Fibroblast of lung (primary cell): Measurements from ENCODE around the gene RHBDF2. TPM values are rescaled to one million over a fixed set of nuclear protein-coding genes. Genes with fewer than 3 reads are reported as not detected.

ENCODE experiments used
- DNase-seq, 2 donors: peaks; one replicate each; pipeline versions ENCODE4 v3.0.0 to v3.0.0-alpha.2; 2010; ENCODE audit warnings: low read depth in 2 of 2
- H2AFZ ChIP-seq: 2 replicates; pipeline ENCODE4 v1.5.1; 2012; ENCODE audit warnings: low read length, control low read depth, inconsistent platforms
- H3K27ac ChIP-seq: 2 replicates; pipeline ENCODE4 v1.5.1; 2011; ENCODE audit warnings: low read length, control low read depth; ENCODE audit not compliant: insufficient read depth
- H3K27me3 ChIP-seq: 2 replicates; pipeline ENCODE4 v1.5.1; 2011; ENCODE audit warnings: mild to moderate bottlenecking, low read length; ENCODE audit not compliant: control insufficient read depth, insufficient read depth
- H3K36me3 ChIP-seq: 2 replicates; pipeline ENCODE4 v1.5.1; 2011; ENCODE audit warnings: low read length; ENCODE audit not compliant: control insufficient read depth, insufficient read depth
- H3K4me1 ChIP-seq: 2 replicates; pipeline ENCODE4 v1.5.1; 2011; ENCODE audit warnings: low read length; ENCODE audit not compliant: control insufficient read depth, insufficient read depth; ENCODE audit errors: extremely low read depth
- H3K4me2 ChIP-seq: 2 replicates; pipeline ENCODE4 v1.5.1; 2011; ENCODE audit warnings: low read length, control low read depth; ENCODE audit not compliant: insufficient read depth; ENCODE audit errors: extremely low read depth
- H3K4me3 ChIP-seq, 4 experiments: fragments of 200-600 bp in 1 of 4; sonication (generic) in 1 of 4; replicated peaks in 1 of 4; 2 replicates each; pipeline ENCODE4 v1.5.1; 2011 to 2016; ENCODE audit warnings: low read length in 4 of 4, low read depth in 3 of 4, mild to moderate bottlenecking in 3 of 4, control low read depth in 2 of 4, inconsistent platforms in 1 of 4, mixed read lengths in 1 of 4; ENCODE audit not compliant: insufficient read depth in 1 of 4; ENCODE audit errors: control extremely low read depth in 1 of 4
- H3K79me2 ChIP-seq: 2 replicates; pipeline ENCODE4 v1.5.1; 2012; ENCODE audit warnings: mild to moderate bottlenecking, low read length, inconsistent platforms; ENCODE audit not compliant: control insufficient read depth, insufficient read depth
- H3K9ac ChIP-seq: 2 replicates; pipeline ENCODE4 v1.5.1; 2011; ENCODE audit warnings: mild to moderate bottlenecking, low read length, control low read depth; ENCODE audit not compliant: insufficient read depth
- H3K9me3 ChIP-seq: 2 replicates; pipeline ENCODE4 v1.5.1; 2012; ENCODE audit warnings: low read depth, low read length; ENCODE audit not compliant: control insufficient read depth, insufficient read depth
- H4K20me1 ChIP-seq: 2 replicates; pipeline ENCODE4 v1.5.1; 2011; ENCODE audit warnings: low read length; ENCODE audit not compliant: control insufficient read depth, insufficient read depth; ENCODE audit errors: extremely low read depth
- CTCF ChIP-seq, 2 donors: IDR thresholded peaks in 1 of 2; conservative IDR thresholded peaks in 1 of 2; 1 replicate in 1 of 2; 2 replicates in 1 of 2; pipeline ENCODE4 v1.5.1; 2011 to 2012; ENCODE audit warnings: low read length in 2 of 2, control low read depth in 1 of 2, inconsistent platforms in 1 of 2, low read depth in 1 of 2, mild to moderate bottlenecking in 1 of 2
- EZH2 ChIP-seq: IDR thresholded peaks from 2 replicates; pipeline ENCODE4 v1.5.1; 2012; ENCODE audit warnings: low read length, control low read depth, mild to moderate bottlenecking; ENCODE audit errors: missing control alignments
- polyA plus RNA-seq, 2 donors: library from polyadenylated mRNA; depleted of rRNA in 1 of 2; stranded (reverse) in 1 of 2; unstranded in 1 of 2; fragments of >200 nt; gene quantifications; 2 replicates each; pipeline ENCODE4 v1.2.1, GENCODE V29; 2011 to 2012; ENCODE audit warnings: missing spikeins in 1 of 2
- total RNA-seq: library from RNA; depleted of rRNA; stranded (reverse); fragments of >200 nt; gene quantifications from 2 replicates; pipeline ENCODE4 v1.2.1, GENCODE V29; 2014

The RHBDF2 gene
- total and polyA plus RNA-seq, 2 donors (not counting 1 experiment from before 2014, with no cell fraction given) = 0.94 to 5.1 TPM

GRCh38 chr17:76471498-76472257 is 29.5 kb downstream of the RHBDF2 start:
- Histone ChIP-seq H4K20me1 (no peaks in the 10 kb centered on the region), H3K4me3 (no peak overlapping the region), H2AFZ (no peak overlapping the region), H3K4me2 (no peak overlapping the region), H3K4me1 (no peaks in the 10 kb centered on the region), H3K9ac (no peak overlapping the region), H3K36me3 (no peaks in the 10 kb centered on the region), H3K27ac (no peak overlapping the region), H3K79me2 (no peaks in the 10 kb centered on the region), H3K9me3 (no peaks in the 10 kb centered on the region), H3K27me3 (no peaks in the 10 kb centered on the region)
- no peak for TF ChIP-seq CTCF (conservative IDR thresholded peaks at IDR 0.05 in 1 of 2, IDR thresholded peaks at IDR 0.05 in 1 of 2; ENCODE audit: low read depth in 1 of 2, low read length in 2 of 2)
- no peak for DNase-seq

- Histone ChIP-seq H3K36me3 (no peaks in the 10 kb centered on the region), H3K4me3 (no peak overlapping the region)
- no peak for DNase-seq
Measured at GRCh38 chr17:76469991-76470739, 31.1 kb downstream of the RHBDF2 start.

More at GRCh38 chr17:76469991-76470739, 31.1 kb downstream of the RHBDF2 start:
- H2AFZ ChIP-seq = no peak overlapping the region
- no peak for TF ChIP-seq CTCF (conservative IDR thresholded peaks at IDR 0.05 in 1 of 2, IDR thresholded peaks at IDR 0.05 in 1 of 2; ENCODE audit: low read depth in 1 of 2, low read length in 2 of 2)
- TF ChIP-seq EZH2 = no peak
- no peaks in the 10 kb centered on the region for H4K20me1 ChIP-seq
- H3K9me3 ChIP-seq = no peaks in the 10 kb centered on the region
- no peaks in the 10 kb centered on the region for H3K27me3 ChIP-seq
- H3K4me1 ChIP-seq = no peaks in the 10 kb centered on the region
- H3K27ac ChIP-seq = no peak overlapping the region
- no peak overlapping the region for H3K4me2 ChIP-seq
- no peaks in the 10 kb centered on the region for H3K79me2 ChIP-seq
- H3K9ac ChIP-seq = no peak overlapping the region
